Epidermal melanocyte (primary cell): Measurements from ENCODE around the gene GATB.

Experiments
- DNase-seq: peaks from one replicate; pipeline ENCODE4 v3.0.0; 2011; ENCODE audit warnings: low spot score; ENCODE audit not compliant: insufficient read length

The GATB gene

GRCh38 chr4:151656058-151656457, 104.7 kb downstream of the GATB start:
- no peak for DNase-seq

GRCh38 chr4:151653548-151653918, 107.3 kb downstream of the GATB start:
- no peak for DNase-seq

GRCh38 chr4:151652841-151653547, 107.8 kb downstream of the GATB start:
- no peak for DNase-seq

- DNase-seq: no peak
These were observed 109.3 kb downstream of the GATB start for GRCh38 chr4:151651496-151651895.

GRCh38 chr4:151649479-151649878, 111.3 kb downstream of the GATB start:
- no peak for DNase-seq

GRCh38 chr4:151646322-151646721, 114.5 kb downstream of the GATB start:
- DNase-seq: no peak

- no peak for DNase-seq
These were observed 116.2 kb downstream of the GATB start for GRCh38 chr4:151644622-151645021.

GRCh38 chr4:151643564-151643963, 117.2 kb downstream of the GATB start:
- no peak for DNase-seq

GRCh38 chr4:151641983-151642382, 118.8 kb downstream of the GATB start:
- DNase-seq: no peak

- no peak for DNase-seq
These were observed 119.6 kb downstream of the GATB start for GRCh38 chr4:151641167-151641566.

- no peak for DNase-seq
These were observed 120.4 kb downstream of the GATB start for GRCh38 chr4:151640381-151640780.

GRCh38 chr4:151638295-151638858, 122.4 kb downstream of the GATB start:
- no peak for DNase-seq

GRCh38 chr4:151631349-151631748, 129.5 kb downstream of the GATB start:
- DNase-seq: no peak

- no peak for DNase-seq
These were observed 131.6 kb downstream of the GATB start for GRCh38 chr4:151629097-151629783.

GRCh38 chr4:151628001-151628608, 132.7 kb downstream of the GATB start:
- DNase-seq: no peak

GRCh38 chr4:151627491-151627890, 133.3 kb downstream of the GATB start:
- DNase-seq: no peak

- no peak for DNase-seq
These were observed 134.1 kb downstream of the GATB start for GRCh38 chr4:151626751-151627150.

GRCh38 chr4:151626228-151626627, 134.6 kb downstream of the GATB start:
- DNase-seq: no peak

- no peak for DNase-seq
These were observed 135.9 kb downstream of the GATB start for GRCh38 chr4:151624626-151625565.
